ENCODE measurements around the gene JAKMIP3.

The JAKMIP3 gene

DNA sequence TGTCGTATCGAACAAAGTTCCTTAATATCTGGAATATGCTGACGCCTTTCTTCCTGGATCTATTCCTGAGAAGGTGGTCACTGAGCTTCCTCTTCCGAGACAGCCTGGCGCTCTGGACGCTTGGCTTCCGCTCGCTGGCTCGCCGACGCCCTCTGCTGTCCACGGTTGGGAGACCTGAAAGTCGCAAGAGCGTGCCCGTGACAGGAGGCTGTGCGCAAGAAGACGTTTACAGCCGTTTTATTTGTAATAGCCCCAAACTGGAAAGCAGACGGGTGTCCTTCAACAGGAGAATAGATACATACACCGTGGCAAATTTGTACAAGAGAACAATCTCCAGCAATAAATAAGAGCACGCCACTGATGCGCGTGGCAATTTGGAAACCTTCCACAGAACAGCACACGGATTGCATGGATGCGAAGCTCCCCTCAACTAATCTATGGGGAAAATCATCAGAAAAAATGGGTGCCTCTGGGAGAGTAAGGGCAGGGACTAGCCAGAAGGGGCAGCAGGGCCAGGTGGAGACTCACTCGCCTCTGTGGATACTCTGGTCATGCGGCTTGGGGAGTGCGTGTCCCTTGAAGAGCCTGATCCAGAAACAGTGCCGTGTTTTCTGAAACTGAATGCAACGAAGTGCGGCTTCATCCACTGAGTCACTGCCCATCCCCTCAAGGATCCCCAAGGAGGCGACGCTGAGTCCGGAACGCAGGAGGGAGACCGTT lies 42.5 kb upstream of the JAKMIP3 start:
- Histone ChIP-seq H3K4me3 (no peak overlapping the region), H3K9ac (no peak overlapping the region), H4K20me1 (peaks cover 0 to 5% (median 0%) of the 10 kb centered on the region in 11 experiments; a peak in 1 of 22 replicates), H3K4me2 (peak overlapping the region; percentile 18 to 70 (median 28); a peak in 20 of 22 replicates), H3K27me3 (peaks cover 9 to 20% (median 12%) of the 10 kb centered on the region in 11 experiments; a peak in 21 of 22 replicates), H3K36me3 (no peaks in the 10 kb centered on the region), H3K9me3 (replicated peaks in 1 of 11) (peaks cover 0 to 9% (median 0%) of the 10 kb centered on the region in 11 experiments; a peak in 2 of 22 replicates), H3K27ac (no peak overlapping the region), H3K4me1 (peaks cover 0 to 11% (median 2%) of the 10 kb centered on the region in 10 experiments; a peak in 8 of 20 replicates)
- TF ChIP-seq Cebpa-rat (IDR thresholded peaks at IDR 0.05), result no peak

DNA sequence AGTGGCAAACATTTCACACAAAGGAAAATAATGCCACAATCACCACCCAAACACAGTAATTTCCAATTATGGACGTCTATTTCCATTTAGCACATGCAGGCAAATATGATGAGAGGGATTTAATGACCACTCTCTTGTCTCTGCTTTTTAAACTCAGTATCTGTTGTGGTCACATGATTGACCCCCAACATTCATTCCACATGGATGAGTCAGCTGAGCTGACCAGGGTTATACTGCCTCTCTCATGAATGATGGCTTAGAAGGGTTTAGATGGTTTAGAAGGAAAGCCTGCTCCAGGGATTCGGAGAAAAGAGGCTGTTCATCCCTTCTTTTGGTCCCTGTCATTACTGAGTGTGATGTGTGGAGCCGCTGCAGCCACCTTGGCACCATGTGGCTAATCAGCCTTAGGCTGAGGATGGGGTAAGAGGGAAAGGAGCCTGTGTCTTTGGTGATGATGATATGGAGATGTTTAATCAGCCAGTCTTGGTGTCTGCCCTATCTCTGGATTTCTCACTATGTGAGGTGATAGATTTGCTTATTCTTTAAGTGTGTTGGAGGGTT lies 38.2 kb upstream of the JAKMIP3 start:
- H3K9ac ChIP-seq, result no peak overlapping the region
- H3K36me3 ChIP-seq, result no peaks in the 10 kb centered on the region
- peaks cover 7 to 25% (median 16%) of the 10 kb centered on the region in 10 experiments; a peak in 18 of 20 replicates for H3K4me1 ChIP-seq
- H3K4me2 ChIP-seq, result no peak overlapping the region
- no peak for TF ChIP-seq Cebpa-rat (IDR thresholded peaks at IDR 0.05)
- peaks cover 0 to 5% (median 0%) of the 10 kb centered on the region in 11 experiments; a peak in 1 of 22 replicates for H4K20me1 ChIP-seq
- H3K4me3 ChIP-seq, result no peak overlapping the region
- no peak overlapping the region for H3K27ac ChIP-seq
- H3K27me3 ChIP-seq, result peaks cover 9 to 20% (median 12%) of the 10 kb centered on the region in 11 experiments; a peak in 21 of 22 replicates
- 0 out of 22 replicates have a peak, but pooled peaks cover 0 to 6% (median 0%) of the 10 kb centered on the region in 11 experiments for H3K9me3 ChIP-seq (replicated peaks in 1 of 11)

DNA sequence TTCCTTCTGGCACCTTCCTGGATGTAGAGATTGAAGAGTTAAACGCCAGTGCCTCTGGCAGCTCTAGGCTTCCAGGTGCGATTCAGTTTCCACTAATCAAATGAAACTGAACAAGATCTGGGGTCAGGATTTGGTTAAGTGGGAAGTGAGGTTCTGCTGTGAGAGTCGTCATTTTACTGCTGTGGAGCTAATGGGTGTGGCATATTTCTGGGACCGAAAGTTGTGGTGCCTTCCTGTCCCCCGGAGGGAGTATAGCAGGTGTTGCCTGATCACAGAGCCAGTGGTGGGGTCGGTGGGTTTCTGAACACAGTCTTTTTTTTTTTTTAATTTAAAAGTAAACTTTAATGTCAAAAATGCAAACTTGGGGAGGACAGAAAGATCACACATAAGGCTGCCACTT lies 37.0 kb upstream of the JAKMIP3 start:
- TF ChIP-seq Cebpa-rat (IDR thresholded peaks at IDR 0.05), result no peak
- H3K4me3 ChIP-seq, result no peak overlapping the region
- 0 out of 22 replicates have a peak, but pooled peaks cover 0 to 6% (median 0%) of the 10 kb centered on the region in 11 experiments for H3K9me3 ChIP-seq (replicated peaks in 1 of 11)
- peaks cover 6 to 16% (median 9%) of the 10 kb centered on the region in 11 experiments; a peak in 21 of 22 replicates for H3K27me3 ChIP-seq
- peak overlapping the region; percentile 21 to 70 (median 47) for H3K4me2 ChIP-seq
- peaks cover 7 to 15% (median 13%) of the 10 kb centered on the region in 10 experiments; a peak in 18 of 20 replicates for H3K4me1 ChIP-seq
- no peak overlapping the region for H3K27ac ChIP-seq
- peaks cover 0 to 2% (median 0%) of the 10 kb centered on the region in 11 experiments; a peak in 1 of 22 replicates for H4K20me1 ChIP-seq
- H3K36me3 ChIP-seq, result no peaks in the 10 kb centered on the region
- 0 out of 22 replicates have a peak overlapping the region, but pooled peaks of 1 of the 11 experiments have one; percentile 25 for H3K9ac ChIP-seq

- H3K27ac ChIP-seq, result no peak overlapping the region
- TF ChIP-seq Cebpa-rat (IDR thresholded peaks at IDR 0.05), result no peak
- H3K9me3 ChIP-seq (replicated peaks in 1 of 11), result 0 out of 22 replicates have a peak, but pooled peaks cover 0 to 6% (median 0%) of the 10 kb centered on the region in 11 experiments
- no peak overlapping the region for H3K9ac ChIP-seq
- peaks cover 20 to 30% (median 25%) of the 10 kb centered on the region in 11 experiments for H3K27me3 ChIP-seq
- no peaks in the 10 kb centered on the region for H3K36me3 ChIP-seq
- no peak overlapping the region for H3K4me2 ChIP-seq
- peaks cover 0 to 9% (median 0%) of the 10 kb centered on the region in 11 experiments; a peak in 2 of 22 replicates for H4K20me1 ChIP-seq
- H3K4me3 ChIP-seq, result no peak overlapping the region
- peaks cover 7 to 15% (median 13%) of the 10 kb centered on the region in 10 experiments; a peak in 17 of 20 replicates for H3K4me1 ChIP-seq
Measured at GRCh38 chr10:132030898-132031463, 34.8 kb upstream of the JAKMIP3 start.

GRCh38 chr10:132033632-132034031 lies 32.1 kb upstream of the JAKMIP3 start:
- Histone ChIP-seq H3K4me2 (no peak overlapping the region), H3K27me3 (peaks cover 46 to 56% (median 52%) of the 10 kb centered on the region in 11 experiments), H3K9me3 (replicated peaks in 1 of 11) (no peaks in the 10 kb centered on the region)

DNA sequence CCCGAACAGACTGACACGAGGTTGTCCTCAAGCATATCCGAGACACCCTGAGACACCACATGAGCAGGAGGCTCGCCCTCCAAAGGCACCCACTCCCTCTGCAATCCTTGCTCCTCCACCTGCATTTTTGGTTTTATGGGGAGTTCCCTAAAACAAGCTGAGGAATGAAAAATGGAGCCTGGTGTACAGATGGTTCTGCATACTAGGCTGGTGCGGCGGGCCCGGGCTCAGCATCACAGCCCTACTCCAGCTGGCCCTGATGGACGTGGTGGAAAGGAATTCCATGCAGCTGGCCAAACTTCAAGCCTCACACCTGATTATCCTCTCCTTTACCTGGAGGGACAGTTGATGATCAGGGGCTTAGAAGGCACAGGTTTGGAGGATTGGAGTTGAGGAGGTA lies 30.3 kb upstream of the JAKMIP3 start:
- no peaks in the 10 kb centered on the region for H3K9me3 ChIP-seq (replicated peaks in 1 of 11)
- H3K4me2 ChIP-seq, result no peak overlapping the region
- no peak overlapping the region for H3K9ac ChIP-seq
- H3K27me3 ChIP-seq, result peaks cover 56 to 73% (median 68%) of the 10 kb centered on the region in 11 experiments
- H3K27ac ChIP-seq, result no peak overlapping the region
- H4K20me1 ChIP-seq, result peaks cover 0 to 45% (median 9%) of the 10 kb centered on the region in 11 experiments; a peak in 12 of 22 replicates
- peaks cover 5 to 11% (median 8%) of the 10 kb centered on the region in 10 experiments; a peak in 16 of 20 replicates for H3K4me1 ChIP-seq
- no peaks in the 10 kb centered on the region for H3K36me3 ChIP-seq
- H3K4me3 ChIP-seq, result no peak overlapping the region
- TF ChIP-seq Cebpa-rat (IDR thresholded peaks at IDR 0.05), result no peak

More at GRCh38 chr10:132033632-132034031, 32.1 kb upstream of the JAKMIP3 start:
- no peak overlapping the region for H3K4me3 ChIP-seq
- no peak overlapping the region for H3K9ac ChIP-seq
- H3K27ac ChIP-seq, result no peak overlapping the region
- no peaks in the 10 kb centered on the region for H3K36me3 ChIP-seq
- H4K20me1 ChIP-seq, result peaks cover 0 to 32% (median 9%) of the 10 kb centered on the region in 11 experiments; a peak in 12 of 22 replicates
- TF ChIP-seq Cebpa-rat (IDR thresholded peaks at IDR 0.05), result no peak
- peaks cover 10 to 21% (median 17%) of the 10 kb centered on the region in 10 experiments; a peak in 17 of 20 replicates for H3K4me1 ChIP-seq

- Histone ChIP-seq H3K36me3 (no peaks in the 10 kb centered on the region), H3K4me2 (peak overlapping the region; percentile 79 to 87 (median 81)), H3K4me1 (peaks cover 5 to 11% (median 8%) of the 10 kb centered on the region in 10 experiments; a peak in 16 of 20 replicates), H3K27ac (no peak overlapping the region), H3K27me3 (peaks cover 56 to 77% (median 68%) of the 10 kb centered on the region in 11 experiments), H3K9ac (peak overlapping the region in 2 of 11 experiments; percentile 2 to 20; a peak in 2 of 22 replicates), H3K4me3 (peak overlapping the region; percentile 37 to 66 (median 53)), H4K20me1 (peaks cover 0 to 45% (median 9%) of the 10 kb centered on the region in 11 experiments; a peak in 12 of 22 replicates), H3K9me3 (replicated peaks in 1 of 11) (no peaks in the 10 kb centered on the region)
- no peak for TF ChIP-seq Cebpa-rat (IDR thresholded peaks at IDR 0.05)
Measured at GRCh38 chr10:132036153-132036886, 29.4 kb upstream of the JAKMIP3 start.

All from BLaER1 treated with 17β-estradiol and CSF1 and Interleukin-3, amounts not matched to agents 10 nM and 100 nM (cell line).